Nephron progenitor cell (in vitro differentiated cells): ENCODE data around the gene TRPV4.
A peak's percentile ranks its signal among the peaks of the same experiment; 100 is the strongest.

Experiments
- DNase-seq: peaks from one replicate; pipeline ENCODE4 v3.0.0; 2021
- H3K27ac Mint-ChIP-seq: 2 replicates; pipeline ENCODE4 v1.8.0; 2021; ENCODE audit warnings: mild to moderate bottlenecking, moderate library complexity, mixed read lengths
- H3K27me3 Mint-ChIP-seq: 2 replicates; pipeline ENCODE4 v1.8.0; 2021; ENCODE audit warnings: mild to moderate bottlenecking, low read depth, mixed read lengths; ENCODE audit not compliant: poor library complexity
- H3K36me3 Mint-ChIP-seq: 2 replicates; pipeline ENCODE4 v1.8.0; 2021; ENCODE audit warnings: low read depth, mixed read lengths
- H3K4me1 Mint-ChIP-seq: 2 replicates; pipeline ENCODE4 v1.8.0; 2021; ENCODE audit warnings: mixed read lengths
- H3K4me3 Mint-ChIP-seq: 2 replicates; pipeline ENCODE4 v1.8.0; 2021; ENCODE audit warnings: mild to moderate bottlenecking, moderate library complexity, mixed read lengths
- H3K9me3 Mint-ChIP-seq: 2 replicates; pipeline ENCODE4 v1.8.0; 2021; ENCODE audit warnings: mild to moderate bottlenecking, moderate library complexity, mixed read lengths
- TF ChIP-seq, protein P1 (sequence below): fragments of 200-600 bp; sonication (generic); IDR thresholded peaks from 2 replicates; pipeline ENCODE4 v1.5.0; 2021; ENCODE audit warnings: antibody characterized with exemption

The TRPV4 gene

DNA sequence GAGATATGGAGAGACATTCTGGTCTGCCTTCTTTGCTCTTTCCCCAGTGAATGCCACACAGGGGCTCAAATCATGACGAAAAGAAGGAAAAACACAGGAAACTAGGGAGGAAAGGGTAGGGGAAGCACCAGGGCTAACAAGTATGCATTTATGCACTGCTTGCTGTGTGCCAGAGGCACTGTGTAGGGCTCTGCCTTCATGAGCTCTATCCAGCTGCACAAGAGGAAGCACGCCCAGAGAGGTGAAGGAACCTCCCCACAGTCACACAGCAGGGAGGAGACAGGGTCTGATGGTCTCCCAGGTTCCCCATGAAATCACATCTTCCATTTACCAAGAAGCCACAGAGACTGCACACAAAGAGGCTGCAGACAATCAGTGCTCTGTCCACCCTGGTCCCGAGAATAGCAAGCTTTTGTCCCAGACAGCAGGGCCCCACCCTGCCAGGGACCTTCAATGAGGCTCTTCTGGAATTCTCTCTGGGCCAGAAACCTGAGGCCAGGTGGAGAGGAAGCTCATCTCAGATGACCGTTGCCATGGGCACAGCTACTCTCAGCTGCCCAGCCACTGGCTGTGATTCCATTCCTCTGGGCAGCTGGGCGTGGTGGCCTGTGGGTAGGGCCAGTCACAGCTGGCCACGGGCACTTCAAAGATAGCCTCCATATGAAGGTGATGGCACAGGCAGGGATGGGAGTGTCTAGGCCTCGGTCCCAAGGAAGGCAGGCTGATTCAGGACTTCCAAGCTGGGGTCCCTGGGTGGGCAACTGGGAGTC is 7.3 kb upstream of the TRPV4 start:
- H3K4me3 Mint-ChIP-seq = no peak overlapping the region
- DNase-seq = peak; percentile 35
- H3K36me3 Mint-ChIP-seq = no peaks in the 10 kb centered on the region
- peak overlapping the region; percentile 57 for H3K27ac Mint-ChIP-seq
- TF ChIP-seq, protein P1, sequence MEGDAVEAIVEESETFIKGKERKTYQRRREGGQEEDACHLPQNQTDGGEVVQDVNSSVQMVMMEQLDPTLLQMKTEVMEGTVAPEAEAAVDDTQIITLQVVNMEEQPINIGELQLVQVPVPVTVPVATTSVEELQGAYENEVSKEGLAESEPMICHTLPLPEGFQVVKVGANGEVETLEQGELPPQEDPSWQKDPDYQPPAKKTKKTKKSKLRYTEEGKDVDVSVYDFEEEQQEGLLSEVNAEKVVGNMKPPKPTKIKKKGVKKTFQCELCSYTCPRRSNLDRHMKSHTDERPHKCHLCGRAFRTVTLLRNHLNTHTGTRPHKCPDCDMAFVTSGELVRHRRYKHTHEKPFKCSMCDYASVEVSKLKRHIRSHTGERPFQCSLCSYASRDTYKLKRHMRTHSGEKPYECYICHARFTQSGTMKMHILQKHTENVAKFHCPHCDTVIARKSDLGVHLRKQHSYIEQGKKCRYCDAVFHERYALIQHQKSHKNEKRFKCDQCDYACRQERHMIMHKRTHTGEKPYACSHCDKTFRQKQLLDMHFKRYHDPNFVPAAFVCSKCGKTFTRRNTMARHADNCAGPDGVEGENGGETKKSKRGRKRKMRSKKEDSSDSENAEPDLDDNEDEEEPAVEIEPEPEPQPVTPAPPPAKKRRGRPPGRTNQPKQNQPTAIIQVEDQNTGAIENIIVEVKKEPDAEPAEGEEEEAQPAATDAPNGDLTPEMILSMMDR = no peak
- H3K4me1 Mint-ChIP-seq = peaks cover 16% of the 10 kb centered on the region
- no peaks in the 10 kb centered on the region for H3K9me3 Mint-ChIP-seq
- H3K27me3 Mint-ChIP-seq = no peaks in the 10 kb centered on the region

DNA sequence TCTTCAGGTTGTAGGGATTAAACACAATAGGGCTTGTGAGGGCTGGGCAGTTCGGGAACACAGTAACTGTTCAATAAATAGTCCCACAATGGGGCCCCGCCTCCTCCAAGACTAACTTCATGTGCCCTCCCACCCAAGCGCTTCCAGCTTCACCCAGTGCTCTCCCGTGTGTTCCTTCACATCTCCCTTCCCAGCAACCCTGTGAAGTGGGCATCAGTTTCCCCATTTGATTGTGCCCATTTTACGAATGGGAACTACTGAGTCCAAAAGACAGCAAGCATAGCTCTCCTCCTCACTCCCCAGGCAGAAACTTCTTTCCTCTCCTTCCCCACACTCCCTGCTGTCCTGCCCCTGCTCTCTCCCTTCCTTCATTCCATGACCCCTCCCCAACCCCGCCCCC is 6.2 kb upstream of the TRPV4 start:
- Mint-ChIP-seq H3K27ac (no peak overlapping the region), H3K27me3 (peaks cover 3% of the 10 kb centered on the region), H3K4me3 (no peak overlapping the region), H3K9me3 (no peaks in the 10 kb centered on the region), H3K4me1 (peaks cover 22% of the 10 kb centered on the region), H3K36me3 (no peaks in the 10 kb centered on the region)
- DNase-seq = no peak
- TF ChIP-seq, protein P1 = no peak

DNA sequence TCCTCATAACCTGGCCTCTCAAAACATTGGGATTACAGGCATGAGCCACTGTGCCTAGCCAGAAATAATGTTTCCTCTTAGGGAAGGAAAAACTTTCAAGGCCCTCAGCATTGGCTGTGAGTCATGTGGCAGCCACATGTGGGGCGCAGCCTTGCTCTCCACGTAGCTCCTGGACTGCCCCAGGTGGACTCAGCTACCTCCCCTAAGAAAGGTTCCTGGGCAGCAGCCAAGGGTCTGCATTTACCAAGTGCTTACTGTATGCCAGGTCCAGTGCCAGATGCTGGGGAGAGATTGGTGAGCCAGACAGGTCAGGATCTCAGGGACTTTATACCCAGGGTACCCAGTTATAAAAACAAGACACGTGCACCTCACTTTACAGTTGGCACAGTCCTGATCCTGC is 3.7 kb upstream of the TRPV4 start:
- Mint-ChIP-seq H3K27ac (no peak overlapping the region), H3K9me3 (no peaks in the 10 kb centered on the region)

DNA sequence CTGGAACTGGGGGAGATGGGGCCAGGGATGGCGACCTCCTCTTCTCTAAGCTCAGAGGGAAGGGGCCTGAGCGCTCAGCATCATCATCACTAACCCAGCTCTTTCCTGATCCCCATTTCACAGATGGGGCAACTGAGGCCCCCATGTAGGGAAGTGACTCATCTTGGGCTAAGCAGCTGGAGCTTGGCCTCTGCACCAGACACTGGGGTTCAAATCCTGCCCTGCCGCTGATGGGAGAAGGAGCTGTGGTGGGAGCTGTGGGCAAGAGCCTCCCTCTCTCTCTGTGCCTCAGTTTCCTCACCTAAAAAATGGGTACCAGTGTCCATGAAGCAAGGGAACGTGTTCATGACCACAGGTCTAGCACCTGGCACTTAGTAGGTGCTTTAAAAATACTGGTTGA is 2.6 kb upstream of the TRPV4 start:
- Mint-ChIP-seq H3K9me3 (no peaks in the 10 kb centered on the region), H3K27me3 (peaks cover 6% of the 10 kb centered on the region), H3K27ac (no peak overlapping the region), H3K4me1 (peaks cover 35% of the 10 kb centered on the region), H3K4me3 (no peak overlapping the region), H3K36me3 (no peaks in the 10 kb centered on the region)
- TF ChIP-seq, protein P1 = no peak
- DNase-seq = no peak

More for the DNA sequence above, 3.7 kb upstream of the TRPV4 start:
- TF ChIP-seq, protein P1 = no peak
- Mint-ChIP-seq H3K27me3 (peaks cover 3% of the 10 kb centered on the region), H3K4me1 (peaks cover 28% of the 10 kb centered on the region), H3K4me3 (no peak overlapping the region), H3K36me3 (no peaks in the 10 kb centered on the region)
- DNase-seq = no peak

DNA sequence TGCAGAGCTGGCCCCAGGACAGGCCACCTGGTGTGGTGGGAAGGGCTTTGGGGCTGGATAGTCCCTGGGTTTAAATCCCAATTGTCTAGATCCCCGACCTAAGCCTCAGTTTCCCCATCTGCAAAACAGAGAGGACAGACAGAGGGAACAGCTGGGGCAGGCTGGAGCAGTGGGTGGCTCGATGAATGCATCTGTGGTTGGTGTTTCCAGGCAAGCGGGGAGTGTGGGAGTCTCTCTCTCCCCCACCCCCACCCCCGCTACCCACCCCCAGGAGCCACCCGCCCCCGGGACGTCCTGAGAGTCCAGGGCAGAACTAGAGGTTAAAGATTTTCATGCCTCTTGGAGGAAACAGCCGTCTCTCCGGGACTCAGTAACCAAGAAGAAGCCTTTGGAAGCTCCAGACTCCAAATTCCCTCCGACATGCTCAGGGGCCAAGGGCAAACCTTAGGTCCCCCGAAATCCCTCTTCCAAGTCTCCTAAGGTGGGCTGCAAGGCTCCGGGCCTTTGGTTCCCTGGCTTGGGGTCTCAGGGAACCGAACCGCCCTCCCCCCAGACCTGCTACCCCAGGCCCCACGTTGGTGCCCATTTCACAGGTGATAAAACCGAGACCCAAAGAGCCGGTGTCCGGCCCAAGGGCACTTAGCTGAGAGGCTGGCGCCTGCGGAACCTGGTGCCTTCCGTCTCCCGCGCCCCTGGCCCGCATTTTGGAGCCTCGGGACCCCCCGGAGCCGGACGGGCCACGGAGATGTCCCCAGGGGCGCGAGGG is 474 bp downstream of the TRPV4 start:
- Mint-ChIP-seq H3K9me3 (no peaks in the 10 kb centered on the region), H3K36me3 (no peaks in the 10 kb centered on the region), H3K27ac (no peak overlapping the region), H3K4me1 (peaks cover 21% of the 10 kb centered on the region), H3K27me3 (peaks cover 6% of the 10 kb centered on the region), H3K4me3 (peak overlapping the region; percentile 68)
- TF ChIP-seq, protein P1 = no peak
- no peak for DNase-seq
